Measurements from ENCODE around the gene CDCA4. TPM values are rescaled to one million over a fixed set of nuclear protein-coding genes. Genes with fewer than 3 reads are reported as not detected.

CDCA4 gene
- total and polyA plus RNA-seq, 2 donors (not counting 3 experiments of a cell fraction or from before 2014, with no cell fraction given): 29.9 to 44.5 TPM

- CTCF ChIA-PET: no interaction called here
- Histone ChIP-seq H4K20me1 (replicated peaks; ENCODE audit: control insufficient read depth, extremely low read depth, insufficient read depth, low read length) (no peaks in the 10 kb centered on the region), H3K4me2 (ENCODE audit: insufficient read depth, low read length) (no peak overlapping the region), H3K9ac (replicated peaks; ENCODE audit: extremely low read depth, insufficient read depth, low read length) (no peak overlapping the region), H3K27ac (ENCODE audit: insufficient read depth, low read depth, low read length) (no peak overlapping the region), H3K4me1 (ENCODE audit: control insufficient read depth, extremely low read depth, insufficient read depth, low read length) (no peaks in the 10 kb centered on the region), H3K79me2 (ENCODE audit: control insufficient read depth, insufficient read depth, low read length) (no peaks in the 10 kb centered on the region), H3K9me3 (replicated peaks; ENCODE audit: control insufficient read depth, insufficient read depth, low read length) (no peaks in the 10 kb centered on the region), H2AFZ (ENCODE audit: low read depth, low read length) (no peak overlapping the region), H3K9me1 (replicated peaks; ENCODE audit: control insufficient read depth, extremely low read depth, insufficient read depth, low read length) (no peaks in the 10 kb centered on the region), H3K27me3 (ENCODE audit: control insufficient read depth in 2 of 2, insufficient read depth in 2 of 2, low read length in 2 of 2) (no peaks in the 10 kb centered on the region), H3K4me3 (replicated peaks in 1 of 3; ENCODE audit: insufficient read depth in 1 of 3, low read depth in 1 of 3, low read length in 3 of 3) (no peak overlapping the region), H3K36me3 (ENCODE audit: control insufficient read depth in 2 of 2, extremely low read depth in 1 of 2, insufficient read depth in 2 of 2, low read length in 2 of 2) (no peaks in the 10 kb centered on the region)
- TF ChIP-seq MAX (IDR thresholded peaks at IDR 0.05; ENCODE audit: insufficient read depth, insufficient read length): no peak
- POLR2A ChIA-PET: no interaction called here
- dilution Hi-C loops (cut with MboI; ENCODE audit: extremely low pct_ligation_motif_present, low sequenced_read_pairs) (no loop called here), intact Hi-C loops (cut with micrococcal nuclease) (no loop called here)
- no TSS peak for BruUV-seq (replicated peaks)
- FAIRE-seq: no peak
- DNase-seq (ENCODE audit: low read depth, low spot score): no peak
These were observed 31.2 kb upstream of the CDCA4 start for GRCh38 chr14:105052110-105052458.

- no peaks in the 10 kb centered on the region for H3K36me3 ChIP-seq (ENCODE audit: control insufficient read depth in 2 of 2, extremely low read depth in 1 of 2, insufficient read depth in 2 of 2, low read length in 2 of 2)
- no peaks in the 10 kb centered on the region for H3K9me3 ChIP-seq (replicated peaks; ENCODE audit: control insufficient read depth, insufficient read depth, low read length)
- DNase-seq (ENCODE audit: low read depth, low spot score) (no peak), FAIRE-seq (no peak)
- CTCF ChIA-PET: no interaction called here
- H3K4me3 ChIP-seq (replicated peaks in 1 of 3; ENCODE audit: insufficient read depth in 1 of 3, low read depth in 1 of 3, low read length in 3 of 3): no peak overlapping the region
- no peak overlapping the region for H2AFZ ChIP-seq (ENCODE audit: low read depth, low read length)
- no peaks in the 10 kb centered on the region for H3K79me2 ChIP-seq (ENCODE audit: control insufficient read depth, insufficient read depth, low read length)
- no peak for TF ChIP-seq GATA2 (IDR thresholded peaks at IDR 0.05; ENCODE audit: insufficient read depth, insufficient read length, low read depth, low read length)
- TF ChIP-seq POLR2AphosphoS5 (IDR thresholded peaks at IDR 0.05; ENCODE audit: insufficient read depth, low read depth, low read length): no peak
- TF ChIP-seq JUN (IDR thresholded peaks at IDR 0.05; ENCODE audit: borderline replicate concordance, insufficient read depth, insufficient read length, low read depth): no peak
- TF ChIP-seq MAX (IDR thresholded peaks at IDR 0.05; ENCODE audit: insufficient read depth, insufficient read length): no peak
- TF ChIP-seq MYC (IDR thresholded peaks at IDR 0.05; ENCODE audit: low read depth, low read length): no peak
- dilution Hi-C loops (cut with MboI; ENCODE audit: extremely low pct_ligation_motif_present, low sequenced_read_pairs) (no loop called here), intact Hi-C loops (cut with micrococcal nuclease) (no loop called here)
- H4K20me1 ChIP-seq (replicated peaks; ENCODE audit: control insufficient read depth, extremely low read depth, insufficient read depth, low read length): no peaks in the 10 kb centered on the region
- H3K27ac ChIP-seq (ENCODE audit: insufficient read depth, low read depth, low read length): no peak overlapping the region
- BruUV-seq (replicated peaks): no TSS peak
- H3K4me2 ChIP-seq (ENCODE audit: insufficient read depth, low read length): no peak overlapping the region
- H3K9me1 ChIP-seq (replicated peaks; ENCODE audit: control insufficient read depth, extremely low read depth, insufficient read depth, low read length): no peaks in the 10 kb centered on the region
- H3K27me3 ChIP-seq (ENCODE audit: control insufficient read depth in 2 of 2, insufficient read depth in 2 of 2, low read length in 2 of 2): no peaks in the 10 kb centered on the region
- POLR2A ChIA-PET: no interaction called here
- no peak overlapping the region for H3K9ac ChIP-seq (replicated peaks; ENCODE audit: extremely low read depth, insufficient read depth, low read length)
- H3K4me1 ChIP-seq (ENCODE audit: control insufficient read depth, extremely low read depth, insufficient read depth, low read length): no peaks in the 10 kb centered on the region
These were observed 30.6 kb upstream of the CDCA4 start for GRCh38 chr14:105051182-105052109.
